Activated naive CD4-positive, alpha-beta T cell treated with anti-CD3 and anti-CD28 coated beads, Interleukin-2, amount 50 U/mL, for 24 hours (primary cell): ENCODE data around the gene DACT2.

Experiments used
- H3K27ac Mint-ChIP-seq: one replicate; pipeline ENCODE4 v1.8.0; 2021; ENCODE audit warnings: mild to moderate bottlenecking, mixed read lengths
- H3K27me3 Mint-ChIP-seq: one replicate; pipeline ENCODE4 v1.8.0; 2021; ENCODE audit warnings: mixed read lengths
- H3K36me3 Mint-ChIP-seq: one replicate; pipeline ENCODE4 v1.8.0; 2021; ENCODE audit warnings: mixed read lengths
- H3K4me1 Mint-ChIP-seq: one replicate; pipeline ENCODE4 v1.8.0; 2021; ENCODE audit warnings: mixed read lengths
- H3K4me3 Mint-ChIP-seq: one replicate; pipeline ENCODE4 v1.8.0; 2021; ENCODE audit warnings: mild to moderate bottlenecking, mixed read lengths
- H3K9me3 Mint-ChIP-seq: one replicate; pipeline ENCODE4 v1.8.0; 2021; ENCODE audit warnings: mixed read lengths

DACT2 gene

DNA sequence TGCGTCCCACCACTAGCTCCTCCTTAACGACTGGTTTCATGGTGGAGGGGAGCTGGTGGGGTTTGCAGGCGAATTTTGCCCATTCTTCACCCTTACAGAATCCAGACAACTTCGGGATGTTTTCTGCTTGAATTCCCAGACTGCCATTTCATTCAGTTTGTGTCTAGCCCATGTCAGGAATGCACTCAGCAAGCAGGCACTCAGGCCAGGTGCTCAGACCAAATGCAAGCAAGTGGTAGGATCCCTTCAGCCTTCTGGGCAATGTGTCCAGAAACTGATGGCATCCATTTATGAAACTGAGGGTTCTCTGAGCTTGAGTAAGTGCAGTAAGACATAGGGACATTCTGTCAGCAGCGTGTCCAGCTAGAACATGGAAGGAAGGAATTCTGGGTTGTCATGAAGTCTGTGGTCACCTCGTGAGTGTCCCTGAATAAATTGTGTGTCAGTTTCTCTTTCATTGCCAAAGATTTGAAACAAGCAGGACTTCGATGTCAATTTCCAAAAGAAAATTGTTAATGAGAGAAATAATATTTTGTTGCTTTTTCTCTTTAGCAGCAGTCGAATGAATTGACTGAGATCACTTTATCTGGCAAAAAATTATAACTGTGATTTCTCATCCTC, 21.8 kb upstream of the DACT2 start:
- no peak overlapping the region for H3K4me3 Mint-ChIP-seq
- H3K4me1 Mint-ChIP-seq = no peaks in the 10 kb centered on the region
- peaks cover 8% of the 10 kb centered on the region for H3K27me3 Mint-ChIP-seq
- no peak overlapping the region for H3K27ac Mint-ChIP-seq
- H3K9me3 Mint-ChIP-seq = no peaks in the 10 kb centered on the region
- H3K36me3 Mint-ChIP-seq = no peaks in the 10 kb centered on the region

DNA sequence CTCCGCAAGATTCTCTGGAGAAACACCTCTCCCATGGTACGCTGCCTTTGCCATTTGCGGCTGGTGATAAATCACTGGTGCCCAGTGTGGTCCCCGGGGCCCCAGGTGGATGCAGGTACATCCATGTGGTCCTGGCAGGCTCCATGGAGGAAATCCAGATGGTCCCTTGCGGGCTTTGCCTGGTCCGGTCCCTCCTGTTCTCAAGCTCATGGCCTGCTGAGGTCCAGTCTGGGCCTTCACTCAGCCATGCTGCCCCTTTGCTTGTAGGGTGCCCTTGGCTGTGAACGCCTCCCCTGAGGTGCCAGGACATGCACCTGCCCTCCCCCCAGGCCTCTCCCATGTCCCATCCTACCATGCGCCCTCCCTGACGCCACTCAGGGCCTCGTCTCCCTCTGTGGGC, 21.2 kb upstream of the DACT2 start:
- H3K36me3 Mint-ChIP-seq = no peaks in the 10 kb centered on the region
- no peaks in the 10 kb centered on the region for H3K4me1 Mint-ChIP-seq
- H3K4me3 Mint-ChIP-seq = no peak overlapping the region
- H3K27ac Mint-ChIP-seq = no peak overlapping the region
- H3K27me3 Mint-ChIP-seq = peaks cover 8% of the 10 kb centered on the region
- H3K9me3 Mint-ChIP-seq = no peaks in the 10 kb centered on the region

DNA sequence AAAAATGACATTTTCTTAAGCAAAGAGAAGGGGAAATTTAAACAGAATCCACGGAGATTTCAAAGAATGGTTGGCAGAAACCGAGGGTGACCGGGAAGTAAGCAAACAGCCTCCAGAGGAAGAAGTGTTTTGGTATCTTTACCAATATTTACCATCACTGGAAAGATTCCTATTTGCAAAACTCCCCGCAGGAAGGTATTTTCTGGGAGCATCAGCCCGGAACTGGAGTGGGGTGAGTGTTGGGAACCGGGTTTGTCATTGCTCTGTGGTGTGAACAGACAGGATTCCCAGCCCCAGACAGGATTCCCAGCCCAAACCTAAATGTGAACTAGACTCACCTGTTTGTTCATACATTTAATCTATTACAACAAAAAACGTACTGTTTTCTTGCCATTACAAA, 19.2 kb upstream of the DACT2 start:
- no peak overlapping the region for H3K4me3 Mint-ChIP-seq
- no peaks in the 10 kb centered on the region for H3K4me1 Mint-ChIP-seq
- peaks cover 2% of the 10 kb centered on the region for H3K27me3 Mint-ChIP-seq
- no peaks in the 10 kb centered on the region for H3K9me3 Mint-ChIP-seq
- H3K27ac Mint-ChIP-seq = no peak overlapping the region
- no peaks in the 10 kb centered on the region for H3K36me3 Mint-ChIP-seq

DNA sequence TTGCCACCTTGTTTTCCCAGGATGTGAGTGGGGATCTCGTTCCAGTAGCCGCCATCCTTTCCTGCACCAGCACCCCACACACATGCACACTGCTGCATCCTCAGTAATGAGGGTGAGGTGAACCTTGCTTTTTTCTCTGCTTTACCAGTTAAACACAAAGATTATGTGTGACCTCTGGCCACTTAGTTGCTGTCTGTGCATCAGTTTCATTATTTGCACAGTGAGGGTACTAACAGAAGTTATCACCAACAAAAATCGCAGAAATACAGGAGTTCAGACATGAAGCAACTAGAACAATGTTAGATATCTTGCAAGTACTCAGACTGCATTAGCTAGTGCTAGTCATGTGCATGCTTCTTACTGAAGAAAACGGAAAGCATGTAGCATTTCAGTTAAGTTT, 17.4 kb upstream of the DACT2 start:
- Mint-ChIP-seq H3K9me3 (no peaks in the 10 kb centered on the region), H3K27ac (no peak overlapping the region), H3K27me3 (peaks cover 2% of the 10 kb centered on the region), H3K4me1 (no peaks in the 10 kb centered on the region), H3K4me3 (no peak overlapping the region), H3K36me3 (no peaks in the 10 kb centered on the region)

DNA sequence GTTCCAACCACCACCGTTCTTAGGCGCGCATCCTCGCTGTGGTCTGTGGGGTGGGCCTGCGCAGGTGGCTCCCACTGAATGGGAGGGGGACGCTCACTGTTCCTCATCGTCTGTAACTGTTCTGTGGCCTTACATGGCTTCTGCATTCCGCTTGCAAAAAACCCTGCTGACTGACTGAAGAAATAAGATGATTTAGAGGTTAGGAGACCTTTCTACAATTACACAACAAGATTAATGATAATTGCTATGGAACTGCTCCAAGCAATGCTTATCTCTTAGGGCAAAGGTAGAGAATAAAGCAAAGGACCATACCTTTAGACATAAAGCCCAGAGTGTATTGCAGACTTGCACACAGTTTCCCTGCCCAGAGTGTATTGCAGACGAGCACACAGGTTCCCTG, 14.4 kb upstream of the DACT2 start:
- Mint-ChIP-seq H3K36me3 (no peaks in the 10 kb centered on the region), H3K27ac (no peak overlapping the region), H3K27me3 (peaks cover 12% of the 10 kb centered on the region), H3K4me3 (no peak overlapping the region), H3K4me1 (no peaks in the 10 kb centered on the region), H3K9me3 (no peaks in the 10 kb centered on the region)

DNA sequence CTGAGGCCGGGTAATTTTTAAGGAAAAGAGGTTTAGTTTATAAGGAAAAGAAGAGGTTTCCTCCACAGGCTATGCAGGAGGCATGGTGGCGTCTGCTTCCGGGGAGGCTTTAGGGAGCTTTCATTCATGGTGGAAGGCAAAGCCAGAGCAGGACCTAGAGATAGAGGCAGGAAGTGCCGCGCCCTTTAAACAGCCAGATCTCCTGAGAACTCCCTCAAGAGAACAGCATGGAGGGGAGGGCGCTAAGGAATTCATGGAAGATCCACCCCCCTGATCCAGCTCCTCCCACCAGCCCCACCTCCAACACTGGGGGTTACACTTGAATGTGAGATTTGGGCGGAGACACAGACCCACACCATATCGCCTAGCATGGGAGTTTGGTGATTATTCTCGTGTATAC, 13.9 kb upstream of the DACT2 start:
- H3K36me3 Mint-ChIP-seq = no peaks in the 10 kb centered on the region
- H3K4me1 Mint-ChIP-seq = no peaks in the 10 kb centered on the region
- H3K4me3 Mint-ChIP-seq = no peak overlapping the region
- H3K27me3 Mint-ChIP-seq = peaks cover 12% of the 10 kb centered on the region
- H3K27ac Mint-ChIP-seq = no peak overlapping the region
- no peaks in the 10 kb centered on the region for H3K9me3 Mint-ChIP-seq

DNA sequence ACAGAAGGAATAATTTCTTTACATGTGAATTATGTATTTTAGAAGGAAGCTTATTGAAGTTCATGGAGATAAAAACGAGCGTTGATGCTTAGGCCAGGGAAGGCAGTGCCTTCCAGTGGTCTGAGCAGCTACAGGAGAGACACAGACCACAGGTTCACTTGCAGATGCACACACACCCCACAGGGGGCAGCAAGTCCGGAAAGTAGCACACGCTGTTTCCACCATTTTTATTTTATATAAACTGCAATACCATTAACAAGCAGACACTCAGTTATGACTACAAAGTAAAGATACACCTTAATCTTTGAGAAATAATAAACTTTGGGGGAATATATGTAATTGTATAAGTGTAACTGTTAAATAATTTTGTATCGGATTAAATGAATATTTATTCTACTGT, 13.5 kb upstream of the DACT2 start:
- Mint-ChIP-seq H3K27ac (no peak overlapping the region), H3K27me3 (peaks cover 12% of the 10 kb centered on the region), H3K36me3 (no peaks in the 10 kb centered on the region), H3K4me3 (no peak overlapping the region), H3K4me1 (no peaks in the 10 kb centered on the region), H3K9me3 (no peaks in the 10 kb centered on the region)

DNA sequence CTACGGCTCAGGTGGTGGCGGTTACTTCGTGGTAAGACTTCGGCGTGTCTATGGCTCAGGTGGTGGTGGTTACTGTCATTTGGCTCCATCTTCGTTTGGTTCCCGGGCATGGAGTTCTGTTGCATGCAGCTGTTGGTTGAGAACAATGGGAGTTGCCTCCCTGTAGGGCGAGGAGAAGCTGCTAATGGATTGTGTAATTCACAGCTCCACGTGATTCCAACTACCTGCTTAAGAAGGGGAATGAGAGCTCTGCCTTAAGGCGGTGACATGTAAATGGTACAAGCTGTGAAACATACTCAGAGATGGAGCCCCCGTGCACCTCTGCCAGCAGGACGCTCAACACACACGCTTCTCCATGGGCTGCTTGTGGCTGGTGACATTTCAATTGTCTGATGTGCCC, 12.4 kb upstream of the DACT2 start:
- Mint-ChIP-seq H3K4me3 (no peak overlapping the region), H3K36me3 (no peaks in the 10 kb centered on the region), H3K9me3 (no peaks in the 10 kb centered on the region), H3K27ac (no peak overlapping the region), H3K4me1 (no peaks in the 10 kb centered on the region), H3K27me3 (peaks cover 16% of the 10 kb centered on the region)

DNA sequence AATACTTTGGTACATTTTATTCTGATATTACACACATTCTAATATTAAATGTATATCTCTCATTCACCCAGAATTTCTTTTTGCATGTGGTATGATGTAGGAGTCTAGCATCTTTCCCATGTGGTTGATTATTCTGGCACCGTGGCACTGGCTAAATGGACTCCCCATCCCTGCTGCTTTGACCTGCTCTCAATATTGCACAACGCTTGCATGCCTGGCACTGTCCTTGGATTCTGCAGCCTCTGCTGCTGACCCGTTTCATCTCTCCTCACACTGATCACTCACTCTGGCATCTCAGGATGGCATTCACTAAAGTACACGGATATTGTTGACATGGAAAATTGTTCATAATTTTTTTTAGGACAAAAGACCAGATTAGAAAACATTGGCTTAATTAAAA, 11.5 kb upstream of the DACT2 start:
- no peak overlapping the region for H3K4me3 Mint-ChIP-seq
- H3K36me3 Mint-ChIP-seq = no peaks in the 10 kb centered on the region
- H3K27ac Mint-ChIP-seq = no peak overlapping the region
- no peaks in the 10 kb centered on the region for H3K4me1 Mint-ChIP-seq
- peaks cover 20% of the 10 kb centered on the region for H3K27me3 Mint-ChIP-seq
- H3K9me3 Mint-ChIP-seq = no peaks in the 10 kb centered on the region

DNA sequence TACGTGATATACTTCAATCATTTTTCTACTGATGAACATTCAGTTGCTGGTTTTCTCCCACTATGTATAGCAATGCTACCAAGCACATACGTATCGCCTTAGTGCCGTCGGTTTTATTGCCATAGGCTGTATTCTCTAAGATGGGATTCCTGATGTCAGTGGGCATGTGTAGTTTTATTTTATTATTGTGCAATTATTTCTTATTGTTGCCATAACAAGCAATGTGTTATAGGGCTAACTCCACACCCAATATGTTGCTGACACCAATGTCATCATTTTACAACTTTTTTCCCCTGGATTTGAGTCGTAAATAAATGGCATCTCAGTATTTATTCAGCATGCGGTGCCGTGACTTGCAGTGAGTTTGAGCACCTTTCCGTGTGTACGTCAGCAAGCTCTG, 10.8 kb upstream of the DACT2 start:
- H3K36me3 Mint-ChIP-seq = no peaks in the 10 kb centered on the region
- H3K27ac Mint-ChIP-seq = no peak overlapping the region
- H3K9me3 Mint-ChIP-seq = no peaks in the 10 kb centered on the region
- no peak overlapping the region for H3K4me3 Mint-ChIP-seq
- peaks cover 24% of the 10 kb centered on the region for H3K27me3 Mint-ChIP-seq
- no peaks in the 10 kb centered on the region for H3K4me1 Mint-ChIP-seq

DNA sequence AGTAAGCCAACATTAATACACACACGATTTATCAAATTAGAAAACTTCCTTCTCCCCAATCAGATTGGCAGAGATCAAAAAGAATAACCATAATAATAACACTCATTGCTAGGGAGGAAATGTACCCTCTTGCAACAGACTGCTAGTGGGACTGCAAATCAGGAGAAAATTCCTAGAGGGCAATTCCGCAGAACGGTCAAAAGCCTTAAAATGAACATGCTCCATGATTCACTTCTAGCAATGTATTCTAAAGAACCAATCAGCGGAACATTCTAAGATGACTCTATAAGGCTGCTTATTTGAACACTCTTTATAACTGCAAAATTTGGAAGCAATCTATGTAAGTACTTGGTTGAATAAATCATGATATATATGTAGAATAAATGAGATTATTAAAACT, 8.5 kb upstream of the DACT2 start:
- no peaks in the 10 kb centered on the region for H3K9me3 Mint-ChIP-seq
- H3K4me1 Mint-ChIP-seq = no peaks in the 10 kb centered on the region
- peaks cover 29% of the 10 kb centered on the region for H3K27me3 Mint-ChIP-seq
- H3K36me3 Mint-ChIP-seq = no peaks in the 10 kb centered on the region
- no peak overlapping the region for H3K27ac Mint-ChIP-seq
- no peak overlapping the region for H3K4me3 Mint-ChIP-seq

DNA sequence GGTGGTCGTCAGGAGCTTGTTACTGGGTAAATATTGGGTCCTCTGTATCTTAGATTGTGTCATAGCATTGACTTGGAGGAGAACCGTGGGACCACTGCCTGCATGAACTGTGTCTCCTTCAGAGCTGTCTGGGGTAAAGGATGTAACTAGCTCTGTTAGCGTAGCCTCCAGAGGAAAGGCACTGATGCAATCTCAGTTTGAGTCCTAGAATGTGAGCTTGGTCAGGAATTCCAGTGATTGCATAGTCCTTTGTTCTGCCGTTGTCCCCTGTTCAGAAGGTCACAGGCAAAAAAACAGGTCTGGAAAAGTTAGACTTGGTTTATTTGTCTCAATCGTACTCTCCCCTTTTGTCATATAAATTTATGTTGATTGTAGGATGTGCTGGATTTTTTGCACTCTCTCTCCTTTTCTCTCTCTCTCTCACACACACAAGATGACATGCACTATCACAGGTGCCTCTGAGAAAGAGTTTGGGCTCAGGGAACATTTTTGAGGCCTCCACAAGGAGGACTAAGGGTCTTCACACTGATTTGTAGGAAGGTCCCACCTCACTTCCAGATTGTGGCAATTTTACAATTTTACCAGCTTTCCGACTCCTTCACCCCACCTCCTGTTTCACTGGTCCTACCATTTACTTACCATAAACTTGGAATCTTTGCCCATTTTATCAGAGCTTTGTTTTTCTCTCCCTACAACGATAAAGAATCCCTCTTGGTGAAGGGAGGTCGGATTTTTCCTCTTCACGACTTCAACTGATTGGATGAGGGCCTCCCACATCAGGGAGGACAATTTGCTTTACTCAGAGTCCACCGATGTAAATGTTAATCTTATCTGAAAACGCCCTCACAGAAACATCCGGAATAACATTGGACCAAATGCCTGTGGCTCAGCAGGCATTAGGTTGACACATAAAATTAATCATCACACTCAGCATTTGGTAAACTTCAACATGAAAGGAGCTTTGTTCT, 7.0 kb upstream of the DACT2 start:
- no peak overlapping the region for H3K4me3 Mint-ChIP-seq
- no peak overlapping the region for H3K27ac Mint-ChIP-seq
- no peaks in the 10 kb centered on the region for H3K36me3 Mint-ChIP-seq
- no peaks in the 10 kb centered on the region for H3K4me1 Mint-ChIP-seq
- H3K27me3 Mint-ChIP-seq = peaks cover 29% of the 10 kb centered on the region
- no peaks in the 10 kb centered on the region for H3K9me3 Mint-ChIP-seq

DNA sequence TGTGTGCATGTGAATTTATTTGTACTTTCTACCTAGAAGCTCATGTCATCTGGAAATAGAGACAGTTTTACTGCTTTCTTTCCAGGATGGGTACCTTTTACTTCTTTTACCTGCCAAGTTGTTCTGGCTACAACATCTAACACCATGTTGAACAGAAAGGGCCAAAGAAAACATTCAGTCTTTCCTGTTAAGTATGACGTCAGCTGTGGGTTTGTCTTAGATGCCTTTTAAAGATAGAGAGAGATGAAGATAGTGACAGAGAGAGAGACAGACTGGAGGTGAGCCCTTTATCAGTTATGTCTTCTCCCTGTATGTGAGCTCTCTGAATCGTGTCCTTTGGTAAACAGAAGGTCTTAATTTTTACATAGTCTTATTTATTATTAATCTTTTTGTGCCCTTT, 3.4 kb upstream of the DACT2 start:
- H3K4me1 Mint-ChIP-seq = no peaks in the 10 kb centered on the region
- H3K27ac Mint-ChIP-seq = no peak overlapping the region
- no peaks in the 10 kb centered on the region for H3K9me3 Mint-ChIP-seq
- no peaks in the 10 kb centered on the region for H3K36me3 Mint-ChIP-seq
- H3K27me3 Mint-ChIP-seq = peaks cover 33% of the 10 kb centered on the region
- no peak overlapping the region for H3K4me3 Mint-ChIP-seq

DNA sequence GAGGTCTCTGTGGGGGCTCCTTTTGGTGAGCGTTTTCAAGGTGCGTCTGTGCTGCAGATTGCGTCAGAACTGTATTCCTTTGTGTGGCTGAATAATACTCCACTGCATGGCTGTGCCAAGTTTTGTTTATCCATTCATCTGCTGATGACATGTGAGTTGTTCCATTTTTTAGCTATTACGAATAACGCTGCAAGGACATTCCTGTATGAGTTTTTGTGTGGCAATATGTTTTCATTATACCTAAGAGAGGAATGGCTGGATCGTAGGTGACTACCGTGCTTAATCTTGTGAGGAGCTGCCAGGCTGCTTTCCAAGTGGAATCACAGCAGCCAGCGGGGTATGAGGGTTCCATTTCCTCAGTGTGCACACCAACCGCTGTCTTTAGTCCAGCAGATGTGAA, 1.1 kb upstream of the DACT2 start:
- no peaks in the 10 kb centered on the region for H3K4me1 Mint-ChIP-seq
- H3K27me3 Mint-ChIP-seq = peaks cover 23% of the 10 kb centered on the region
- no peaks in the 10 kb centered on the region for H3K9me3 Mint-ChIP-seq
- no peak overlapping the region for H3K27ac Mint-ChIP-seq
- H3K4me3 Mint-ChIP-seq = no peak overlapping the region
- H3K36me3 Mint-ChIP-seq = no peaks in the 10 kb centered on the region

DNA sequence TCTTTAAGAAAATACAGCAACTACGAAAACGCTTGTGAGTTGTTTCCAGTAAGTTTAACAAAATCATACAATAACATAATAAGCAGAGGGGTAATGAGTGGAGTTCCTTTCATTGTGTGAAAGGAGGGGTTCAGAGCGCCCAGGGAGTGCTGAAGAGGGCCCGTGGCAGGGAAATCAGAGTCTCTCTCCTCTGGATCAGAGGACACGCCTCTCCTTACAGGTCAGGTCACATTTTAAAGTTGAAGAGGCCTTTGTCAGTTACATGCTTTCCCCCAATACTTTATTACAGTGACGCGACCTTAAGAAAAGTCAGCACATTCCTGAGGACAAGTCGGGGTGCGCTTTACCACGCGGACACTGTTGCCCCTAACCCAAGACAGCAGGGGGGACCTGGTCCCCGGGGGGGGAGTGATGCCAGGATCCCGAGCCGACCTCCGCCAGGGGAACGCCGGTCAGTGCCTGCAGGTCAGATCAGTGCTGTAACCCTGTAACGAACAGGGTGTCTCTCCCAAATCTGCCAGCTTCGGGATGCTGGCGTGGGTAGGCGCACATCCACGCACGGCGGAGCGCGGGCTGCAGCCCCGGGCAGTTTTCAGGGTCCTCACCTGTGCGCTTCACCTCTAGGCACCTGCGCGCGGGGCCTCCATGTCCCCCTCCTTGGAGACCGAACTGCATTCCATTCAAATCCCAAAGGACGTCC, 848 bp downstream of the DACT2 start:
- Mint-ChIP-seq H3K27ac (no peak overlapping the region), H3K4me3 (no peak overlapping the region), H3K27me3 (peaks cover 26% of the 10 kb centered on the region), H3K9me3 (no peaks in the 10 kb centered on the region), H3K36me3 (no peaks in the 10 kb centered on the region), H3K4me1 (no peaks in the 10 kb centered on the region)

DNA sequence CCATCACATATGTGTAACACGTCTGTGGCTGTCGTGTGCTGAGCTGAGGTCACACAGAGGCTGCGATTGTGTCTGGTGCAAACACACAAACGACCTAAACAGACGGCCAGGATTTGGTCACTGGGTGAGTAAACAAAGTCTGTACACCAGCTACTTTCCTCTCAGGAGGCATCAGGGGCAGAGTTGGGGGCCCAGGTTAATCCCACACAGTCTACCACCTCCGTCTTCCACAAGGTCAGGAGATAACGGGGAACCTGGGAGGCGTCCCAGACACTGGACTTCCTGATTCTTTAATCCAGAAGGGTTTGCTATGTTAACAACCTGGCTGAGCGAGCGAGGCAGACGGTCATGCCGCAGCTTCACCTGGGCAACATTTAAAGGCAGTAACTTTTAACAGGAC, 1.5 kb downstream of the DACT2 start:
- Mint-ChIP-seq H3K4me1 (no peaks in the 10 kb centered on the region), H3K4me3 (no peak overlapping the region), H3K27me3 (peaks cover 21% of the 10 kb centered on the region), H3K9me3 (no peaks in the 10 kb centered on the region), H3K27ac (no peak overlapping the region), H3K36me3 (no peaks in the 10 kb centered on the region)
